Tibial nerve (tissue), 4 donors: ENCODE measurements around the gene POMGNT2. TPM values are rescaled to one million over a fixed set of nuclear protein-coding genes. Genes with fewer than 3 reads are reported as not detected.
A peak's percentile ranks its signal among the peaks of the same experiment; 100 is the strongest.

Experiments
- DNase-seq, 2 donors: peaks; one replicate each; pipeline ENCODE4 v3.0.0-alpha.2; 2019; ENCODE audit warnings: low spot score in 2 of 2
- H3K27ac ChIP-seq, 4 donors: fragments of 200-600 bp; sonication (generic) in 3 of 4; one replicate each; pipeline ENCODE4 v1.5.1; 2017 to 2019; ENCODE audit warnings: mild to moderate bottlenecking in 1 of 4
- H3K27me3 ChIP-seq, 2 donors: fragments of 200-600 bp; sonication (generic) in 1 of 2; one replicate each; pipeline versions ENCODE4 v1.5.1 to v1.6.0; 2017 to 2019
- H3K36me3 ChIP-seq, 3 donors: fragments of 200-600 bp; sonication (generic); one replicate each; pipeline ENCODE4 v1.5.1; 2018 to 2019
- H3K4me1 ChIP-seq, 4 donors: fragments of 200-600 bp; sonication (generic) in 3 of 4; one replicate each; pipeline ENCODE4 v1.5.1; 2017 to 2019
- H3K4me3 ChIP-seq, 4 donors: fragments of 200-600 bp; sonication (generic) in 3 of 4; one replicate each; pipeline ENCODE4 v1.5.1; 2017 to 2019; ENCODE audit warnings: mild to moderate bottlenecking in 1 of 4, moderate library complexity in 1 of 4
- H3K9me3 ChIP-seq, 4 donors: fragments of 200-600 bp; sonication (generic) in 3 of 4; one replicate each; pipeline ENCODE4 v1.5.1; 2017 to 2019
- CTCF ChIP-seq, 5 experiments: fragments of 200-600 bp in 3 of 5; fragments of 450-650 bp in 2 of 5; sonication (generic) in 3 of 5; IDR thresholded peaks; one replicate each; pipeline ENCODE4 v1.5.1; 2016 to 2019; ENCODE audit warnings: antibody characterized with exemption in 5 of 5, mild to moderate bottlenecking in 3 of 5, moderate library complexity in 2 of 5
- EP300 ChIP-seq, 2 donors: sonication (generic); formaldehyde crosslinking; IDR thresholded peaks; one replicate each; pipeline ENCODE4 v1.6.1; 2017; ENCODE audit warnings: antibody characterized with exemption in 2 of 2, mild to moderate bottlenecking in 1 of 2
- POLR2A ChIP-seq, 2 donors: fragments of 450-650 bp; IDR thresholded peaks; one replicate each; pipeline ENCODE4 v1.6.1; 2017; ENCODE audit warnings: antibody characterized with exemption in 2 of 2, mild to moderate bottlenecking in 2 of 2, moderate library complexity in 2 of 2
- WGBS, 2 donors: methylation state at CpG; one replicate each; pipeline ENCODE4 v1.1.5; 2018; 5-methylcytosine and 5-hydroxymethylcytosine counted together
- total RNA-seq, 4 donors: library from RNA; depleted of rRNA; stranded (reverse); fragments of >200 nt; gene quantifications; one replicate each; pipeline ENCODE4 v1.1.0, GENCODE V29; 2016

POMGNT2 gene
- total RNA-seq, 4 donors from 2014 or later, result 22.2 to 39.4 (median 27.8) TPM

DNA sequence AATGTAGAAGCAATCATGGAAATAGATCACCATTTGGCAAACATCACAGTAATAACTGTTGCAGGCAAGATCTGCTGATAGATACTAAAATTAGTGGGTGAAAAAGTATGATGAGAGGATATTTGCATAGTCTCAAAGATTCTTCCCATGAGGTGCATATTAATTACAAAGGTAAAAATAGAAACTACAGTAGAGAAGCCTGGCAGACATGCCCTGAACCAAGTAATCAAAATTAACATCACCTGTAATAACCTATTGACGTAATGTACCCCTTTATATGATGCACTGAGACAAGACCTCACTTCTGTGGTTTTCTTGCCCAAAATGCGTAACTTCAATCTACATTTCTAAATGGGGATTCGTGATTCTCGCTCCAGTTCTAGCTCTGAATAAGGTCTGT is 14.4 kb downstream of the POMGNT2 start:
- H3K27me3 ChIP-seq, result no peaks in the 10 kb centered on the region
- TF ChIP-seq POLR2A (IDR thresholded peaks at IDR 0.05) (no peak), EP300 (IDR thresholded peaks at IDR 0.05) (no peak), CTCF (IDR thresholded peaks at IDR 0.05) (no peak)
- WGBS, 2 donors, result 95 to 96% methylated on average over 4 of the region's 4 CpGs
- no peak for DNase-seq
- H3K36me3 ChIP-seq, result peaks cover 0 to 22% (median 0%) of the 10 kb centered on the region in 3 donors
- H3K9me3 ChIP-seq, result no peaks in the 10 kb centered on the region
- H3K27ac ChIP-seq, result no peak overlapping the region
- no peak overlapping the region for H3K4me3 ChIP-seq
- peaks cover 0 to 38% (median 0%) of the 10 kb centered on the region in 4 donors for H3K4me1 ChIP-seq

- Histone ChIP-seq H3K9me3 (no peaks in the 10 kb centered on the region), H3K4me3 (no peak overlapping the region), H3K27me3 (no peaks in the 10 kb centered on the region), H3K36me3 (peaks cover 0 to 35% (median 0%) of the 10 kb centered on the region in 3 donors), H3K4me1 (peaks cover 0 to 37% (median 0%) of the 10 kb centered on the region in 4 donors), H3K27ac (peak overlapping the region in 1 of 4 donors; percentile 45)
- no peak for TF ChIP-seq EP300 (IDR thresholded peaks at IDR 0.05)
- no peak for TF ChIP-seq POLR2A (IDR thresholded peaks at IDR 0.05)
- TF ChIP-seq CTCF (IDR thresholded peaks at IDR 0.05), result no peak
- DNase-seq, result no peak
- WGBS, 2 donors, result 98 to 99% methylated on average over 3 of the region's 3 CpGs
Observed at GRCh38 chr3:43090238-43090637, 15.6 kb downstream of the POMGNT2 start.

DNA sequence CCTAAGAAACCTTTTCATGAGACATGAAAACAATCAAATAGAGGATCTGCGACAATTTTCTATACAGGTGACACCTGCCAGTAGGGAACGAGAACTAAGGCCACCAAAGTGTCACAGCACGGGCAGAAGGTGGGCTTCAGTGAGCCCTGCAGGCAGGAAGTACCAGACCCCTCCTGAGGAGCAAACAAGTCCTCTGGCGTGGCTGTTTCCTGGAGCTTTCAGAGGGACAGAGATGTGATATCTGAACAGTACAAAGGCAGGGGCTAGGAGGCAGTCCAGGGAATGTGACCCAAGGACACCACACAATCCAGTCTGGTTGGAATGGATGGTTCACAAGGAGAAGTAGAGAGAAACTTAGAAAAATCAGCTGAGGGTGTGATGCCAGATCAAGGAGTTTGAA is 16.8 kb downstream of the POMGNT2 start:
- Histone ChIP-seq H3K36me3 (peaks cover 0 to 41% (median 0%) of the 10 kb centered on the region in 3 donors), H3K27ac (no peak overlapping the region), H3K4me3 (no peak overlapping the region), H3K4me1 (peaks cover 0 to 30% (median 0%) of the 10 kb centered on the region in 4 donors), H3K9me3 (no peaks in the 10 kb centered on the region), H3K27me3 (no peaks in the 10 kb centered on the region)
- TF ChIP-seq CTCF (IDR thresholded peaks at IDR 0.05) (no peak), EP300 (IDR thresholded peaks at IDR 0.05) (no peak), POLR2A (IDR thresholded peaks at IDR 0.05) (no peak)
- WGBS, 2 donors, result 87 to 91% methylated on average over 4 of the region's 4 CpGs
- no peak for DNase-seq

DNA sequence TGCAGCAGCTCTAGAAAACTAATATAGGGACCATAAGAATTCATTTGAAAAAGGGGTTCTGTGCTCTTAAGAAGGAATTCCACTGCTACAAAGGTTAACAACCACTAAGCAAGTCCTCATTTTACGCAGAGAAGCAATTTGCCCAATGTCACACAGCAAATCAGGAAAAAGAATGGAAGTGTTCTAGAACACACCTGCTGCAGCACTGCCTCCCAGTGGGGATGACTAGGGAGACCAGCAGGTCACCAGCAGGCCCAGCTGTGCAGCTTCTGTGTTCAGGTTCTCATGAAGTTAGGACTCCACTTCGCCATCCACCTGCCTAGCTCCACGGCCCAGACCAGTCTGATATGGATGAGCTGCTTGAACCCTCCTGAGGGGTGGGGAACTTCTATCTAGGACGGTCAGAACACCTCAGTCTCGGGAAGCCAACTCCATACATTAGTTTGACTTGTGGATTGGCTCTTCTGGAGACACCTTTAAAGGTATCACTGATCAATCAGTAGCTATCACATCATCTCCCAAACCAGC is 18.6 kb downstream of the POMGNT2 start:
- Histone ChIP-seq H3K9me3 (peaks cover 0 to 2% (median 0%) of the 10 kb centered on the region in 4 donors), H3K27ac (no peak overlapping the region), H3K4me1 (peaks cover 0 to 17% (median 0%) of the 10 kb centered on the region in 4 donors), H3K36me3 (peaks cover 0 to 54% (median 0%) of the 10 kb centered on the region in 3 donors), H3K27me3 (no peaks in the 10 kb centered on the region), H3K4me3 (no peak overlapping the region)
- DNase-seq, result no peak
- WGBS, 2 donors, result 90 to 95% methylated on average over 5 of the region's 5 CpGs
- TF ChIP-seq EP300 (IDR thresholded peaks at IDR 0.05) (no peak), CTCF (IDR thresholded peaks at IDR 0.05) (peak in 2 of 5 experiments; percentile 4 to 9)

GRCh38 chr3:43086460-43087165 is 19.3 kb downstream of the POMGNT2 start:
- 82 to 85% methylated on average over 6 of the region's 6 CpGs for WGBS, 2 donors
- Histone ChIP-seq H3K4me3 (no peak overlapping the region), H3K27me3 (no peaks in the 10 kb centered on the region), H3K36me3 (peaks cover 0 to 61% (median 0%) of the 10 kb centered on the region in 3 donors), H3K27ac (no peak overlapping the region), H3K9me3 (peaks cover 0 to 9% (median 0%) of the 10 kb centered on the region in 4 donors), H3K4me1 (peaks cover 0 to 14% (median 0%) of the 10 kb centered on the region in 4 donors)
- TF ChIP-seq POLR2A (IDR thresholded peaks at IDR 0.05), result no peak
- no peak for TF ChIP-seq EP300 (IDR thresholded peaks at IDR 0.05)
- TF ChIP-seq CTCF (IDR thresholded peaks at IDR 0.05), result no peak
- no peak for DNase-seq
